HG03342 (cell line): Measurements from ENCODE around the gene APC2.
A peak's percentile ranks its signal among the peaks of the same experiment; 100 is the strongest.

Source experiments
- ATAC-seq: cut with Tn5 transposase; IDR thresholded peaks from one replicate; pipeline ENCODE4 v1.9.1; 2021; ENCODE audit warnings: mild to moderate bottlenecking, moderate library complexity; ENCODE audit not compliant: unreplicated experiment

Gene APC2

GRCh38 chr19:1449467-1450442 lies at the start of gene APC2:
Gene APC2, plus strand, starts transcription at chr19:1450121. Its CDS starts 2,881 bp downstream, at chr19:1453002.
- ATAC-seq, result no peak

GRCh38 chr19:1400281-1401137 lies 49.4 kb upstream of the APC2 start:
- no peak for ATAC-seq

GRCh38 chr19:1401138-1401888 lies 48.6 kb upstream of the APC2 start, which contains the start of gene GAMT:
Gene GAMT, minus strand, starts transcription at chr19:1401542. Its CDS starts 66 bp downstream, at chr19:1401476.
- no peak for ATAC-seq

GRCh38 chr19:1401889-1402217 lies 48.1 kb upstream of the APC2 start:
- ATAC-seq, result no peak

GRCh38 chr19:1402411-1403070 lies 47.4 kb upstream of the APC2 start:
- no peak for ATAC-seq

- peak; percentile 67 for ATAC-seq
Observed at GRCh38 chr19:1406774-1407527, 43.0 kb upstream of the APC2 start.

- ATAC-seq, result peak; percentile 32
Observed at GRCh38 chr19:1407528-1408299, 42.2 kb upstream of the APC2 start, which contains the start of gene DAZAP1. Gene DAZAP1, plus strand, starts transcription at chr19:1407586. Its CDS starts 188 bp downstream, at chr19:1407774.

GRCh38 chr19:1408300-1409203 lies 41.4 kb upstream of the APC2 start:
- ATAC-seq, result no peak

GRCh38 chr19:1409204-1410005 lies 40.5 kb upstream of the APC2 start:
- no peak for ATAC-seq

- ATAC-seq, result no peak
Observed at GRCh38 chr19:1410136-1410786, 39.7 kb upstream of the APC2 start.

GRCh38 chr19:1410789-1411188 lies 39.1 kb upstream of the APC2 start:
- no peak for ATAC-seq

- no peak for ATAC-seq
Observed at GRCh38 chr19:1411255-1412191, 38.4 kb upstream of the APC2 start.

- ATAC-seq, result no peak
Observed at GRCh38 chr19:1412323-1412923, 37.5 kb upstream of the APC2 start.

- ATAC-seq, result no peak
Observed at GRCh38 chr19:1412995-1413800, 36.7 kb upstream of the APC2 start.
